Stimulated activated CD4-positive, alpha-beta T cell treated with anti-CD3 and anti-CD28 coated beads, Interleukin-1b, Interleukin-23, amount 100 ng/mL, for 1 hour (primary cell): ENCODE results near the gene TRIM45.
"Not testable (repeated sequence)": the region's sequence is repeated elsewhere in the genome, so short reads cannot be mapped to it uniquely, and the experiment has no call there.

Experiments
- DNase-seq, 2 donors: peaks; one replicate each; pipeline ENCODE4 v3.0.0-alpha.2; 2020; ENCODE audit warnings: low read depth in 2 of 2

The TRIM45 gene

GRCh38 chr1:117101858-117102257, 19.7 kb downstream of the TRIM45 start:
- not testable (repeated sequence) for DNase-seq

DNA sequence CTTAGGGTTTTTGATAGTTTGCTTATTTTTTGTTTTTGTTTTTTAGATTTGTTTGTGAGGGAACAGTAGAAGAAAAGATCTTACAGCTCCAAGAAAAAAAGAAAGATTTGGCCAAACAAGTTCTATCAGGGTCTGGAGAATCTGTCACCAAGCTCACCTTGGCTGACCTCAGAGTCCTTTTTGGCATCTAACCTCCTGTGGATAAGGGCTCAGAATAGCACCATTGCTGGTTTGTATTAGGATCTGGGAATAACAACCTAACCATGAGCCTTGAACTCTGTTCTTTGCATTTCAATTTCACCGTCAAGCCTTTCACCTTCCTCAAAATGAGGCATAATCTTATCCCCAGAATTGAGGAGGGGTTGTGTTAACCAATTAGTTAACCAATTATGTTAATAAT, 20.2 kb downstream of the TRIM45 start:
- no peak for DNase-seq

- no peak for DNase-seq
These were observed 23.2 kb downstream of the TRIM45 start for GRCh38 chr1:117098287-117098890.

- no peak for DNase-seq
These were observed 24.1 kb downstream of the TRIM45 start for GRCh38 chr1:117097443-117097842.

- DNase-seq: no peak
These were observed 24.6 kb downstream of the TRIM45 start for GRCh38 chr1:117096951-117097408.

DNA sequence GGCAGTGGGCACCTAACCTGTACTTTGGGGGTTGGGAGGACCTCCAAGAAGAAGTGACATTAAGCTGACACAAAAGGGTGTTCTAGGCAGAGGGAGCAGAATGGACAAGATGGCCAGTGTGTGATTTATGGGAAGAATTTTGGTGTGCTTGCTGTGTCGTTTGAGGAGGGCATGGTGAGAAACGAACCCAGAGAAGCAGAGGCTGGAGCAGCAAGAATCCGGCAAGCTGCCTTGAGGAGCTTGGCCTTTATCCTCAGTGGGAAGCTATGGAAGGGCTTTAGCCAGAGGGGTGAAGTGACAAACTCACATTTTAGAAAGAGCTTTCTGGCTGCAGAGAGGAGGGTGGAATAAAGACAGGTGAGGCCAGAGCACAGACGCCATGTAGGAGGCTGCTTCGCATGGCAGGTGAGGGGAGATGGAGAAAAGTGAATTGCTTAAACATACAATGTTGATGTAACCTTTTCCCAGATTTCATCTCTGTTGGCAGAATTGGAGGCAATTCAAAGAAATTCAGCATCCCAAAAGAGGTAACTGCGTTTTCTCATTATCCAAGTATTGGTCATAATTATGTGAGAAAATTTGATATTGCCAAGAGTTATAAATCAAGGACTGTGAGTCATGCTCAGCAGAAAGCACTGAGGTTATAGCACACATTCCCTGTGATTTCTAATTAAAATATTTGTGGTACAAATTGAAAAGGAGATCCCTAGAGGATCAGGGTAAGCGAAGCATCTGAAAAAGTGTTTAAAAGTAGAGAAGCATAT, 26.5 kb downstream of the TRIM45 start:
- no peak for DNase-seq

- no peak for DNase-seq
These were observed 27.5 kb downstream of the TRIM45 start for GRCh38 chr1:117093870-117094621.

GRCh38 chr1:117093091-117093534, 28.4 kb downstream of the TRIM45 start:
- DNase-seq: no peak

DNA sequence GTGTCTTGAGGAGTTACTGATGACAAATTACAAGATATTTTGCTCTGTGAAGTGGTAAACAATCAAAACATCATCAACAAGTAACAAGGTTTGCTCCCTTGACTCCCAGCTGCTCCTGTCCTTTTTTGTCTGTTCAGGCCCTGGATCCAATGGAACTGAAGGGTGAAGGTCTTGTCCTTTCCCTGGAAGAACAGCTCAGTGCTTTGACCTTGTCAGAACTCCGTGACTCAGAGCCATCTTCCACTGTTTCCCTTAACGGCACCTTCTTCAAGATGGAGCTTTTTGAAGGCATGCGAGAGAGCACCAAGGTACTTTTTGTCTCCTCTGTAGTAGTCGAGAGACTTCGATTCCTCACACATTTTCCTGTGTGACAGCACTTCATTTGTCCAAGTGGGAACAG, 29.0 kb downstream of the TRIM45 start:
- no peak for DNase-seq

- no peak for DNase-seq
These were observed 31.6 kb downstream of the TRIM45 start for GRCh38 chr1:117089996-117090395.

GRCh38 chr1:117087686-117088085, 33.9 kb downstream of the TRIM45 start:
- no peak for DNase-seq

DNA sequence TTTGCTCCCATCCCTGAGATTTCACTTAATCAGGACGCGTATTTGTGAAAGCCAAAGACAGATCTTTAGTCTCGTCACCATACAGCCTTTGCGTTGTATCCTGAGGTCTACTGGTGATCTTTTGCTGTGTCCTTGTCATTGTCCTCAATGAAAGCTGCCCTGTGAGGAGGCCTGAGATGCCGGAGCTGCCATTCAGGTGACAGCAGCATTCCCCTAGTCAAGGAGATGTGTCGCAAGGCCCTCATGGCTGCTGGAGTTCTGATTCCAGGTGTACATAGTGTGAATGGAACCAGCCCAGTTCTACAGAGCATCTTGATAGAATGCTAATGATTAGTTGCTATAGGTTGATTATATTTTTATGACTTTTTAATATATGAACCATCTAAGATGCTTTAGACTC, 37.3 kb downstream of the TRIM45 start:
- DNase-seq: no peak

DNA sequence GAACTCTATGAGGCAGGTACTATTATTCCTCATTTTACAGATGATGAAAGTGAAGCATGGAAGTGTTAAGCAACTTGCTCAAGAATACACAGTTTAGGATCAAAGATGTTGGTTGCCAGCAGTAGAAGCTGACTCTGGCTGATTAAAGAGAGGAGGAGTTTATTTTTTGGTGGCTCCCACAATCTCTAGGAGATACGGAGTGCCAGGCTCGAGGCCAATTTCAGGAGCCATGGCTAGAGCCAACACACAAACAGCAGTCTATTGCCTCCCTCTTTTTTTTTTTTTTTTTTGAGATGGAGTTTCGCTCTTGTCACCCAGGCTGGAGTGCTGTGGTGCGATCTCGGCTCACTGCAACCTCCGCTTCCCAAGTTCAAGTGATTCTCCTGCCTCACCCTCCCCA, 41.8 kb downstream of the TRIM45 start:
- DNase-seq: no peak

- DNase-seq: no peak
These were observed 44.3 kb downstream of the TRIM45 start for GRCh38 chr1:117077267-117077666.

DNA sequence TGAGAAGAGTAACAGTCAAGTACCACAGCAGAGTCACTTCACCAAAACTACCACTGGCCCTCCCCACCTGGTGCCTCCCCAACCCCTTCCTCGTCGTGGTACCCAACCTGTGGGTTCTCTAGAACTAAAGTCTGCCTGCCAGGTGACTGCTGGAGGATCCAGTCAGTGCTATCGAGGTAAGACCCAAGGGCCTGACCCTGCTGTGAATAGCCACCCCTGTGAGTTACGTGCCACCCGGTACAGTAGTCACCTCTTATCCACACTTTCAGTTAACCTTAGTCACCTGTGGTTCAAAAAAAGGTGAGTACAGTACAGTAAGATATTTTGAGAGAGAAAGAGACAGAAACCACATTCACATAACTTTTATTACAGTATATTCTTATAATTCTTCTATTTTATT, 44.9 kb downstream of the TRIM45 start:
- DNase-seq: no peak

DNA sequence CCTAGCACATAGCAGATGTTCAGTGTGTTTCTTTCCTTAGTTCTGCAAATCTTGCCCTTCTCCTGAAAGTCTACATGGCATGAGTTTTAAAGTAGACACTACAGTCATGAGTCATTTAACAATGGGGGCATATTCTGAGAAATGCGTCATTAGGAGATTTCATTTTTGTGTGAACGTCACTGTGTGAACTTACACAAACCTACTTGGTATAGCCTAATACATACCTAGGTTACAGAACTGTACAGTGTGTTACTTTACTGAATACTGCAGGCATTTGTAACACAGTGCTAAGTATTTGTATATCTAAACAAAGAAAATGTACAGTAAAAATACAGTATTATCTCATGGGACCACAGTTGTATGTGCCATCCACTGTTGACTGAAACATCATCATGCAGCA, 51.4 kb downstream of the TRIM45 start:
- no peak for DNase-seq

GRCh38 chr1:117069220-117069844, 52.2 kb downstream of the TRIM45 start:
- DNase-seq: no peak

GRCh38 chr1:117068580-117068979, 53.0 kb downstream of the TRIM45 start:
- no peak for DNase-seq

DNA sequence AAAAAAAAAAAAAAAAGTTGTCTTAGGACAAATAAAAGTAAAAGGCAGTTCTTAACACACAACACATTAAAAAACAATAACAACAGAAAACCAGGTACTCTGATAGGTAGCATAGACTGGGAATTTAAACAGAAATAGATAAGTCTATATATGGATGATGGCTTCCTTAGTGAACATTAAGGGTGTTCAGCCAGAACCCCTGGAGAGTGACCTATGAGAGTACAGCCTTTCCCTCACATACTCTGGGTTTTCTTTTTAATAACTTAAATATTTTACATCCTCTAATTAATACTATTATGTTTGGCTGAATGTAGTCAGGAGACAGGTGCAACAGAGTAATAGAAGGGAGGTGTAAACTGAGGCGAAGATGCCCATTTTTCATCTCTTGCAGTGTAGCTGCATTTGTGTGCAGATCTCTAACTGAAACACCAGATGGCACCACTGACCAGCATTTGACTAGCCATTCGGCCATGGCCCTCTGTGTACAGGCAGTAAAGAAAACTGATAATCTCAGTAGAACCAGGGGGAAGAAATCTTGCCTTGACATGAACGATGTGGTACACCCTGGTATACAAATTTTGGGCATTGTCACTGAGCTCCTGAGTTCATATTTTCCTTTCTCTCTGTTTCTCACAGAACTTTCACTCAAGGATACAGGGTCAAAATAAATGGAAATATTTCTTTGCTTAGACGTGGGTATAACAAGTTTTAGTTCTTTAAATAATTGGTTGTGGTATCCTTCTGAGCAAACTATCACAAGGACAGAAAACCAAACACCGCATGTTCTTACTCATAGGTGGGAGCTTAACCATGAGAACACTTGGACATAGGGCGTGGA, 53.8 kb downstream of the TRIM45 start:
- no peak for DNase-seq

DNA sequence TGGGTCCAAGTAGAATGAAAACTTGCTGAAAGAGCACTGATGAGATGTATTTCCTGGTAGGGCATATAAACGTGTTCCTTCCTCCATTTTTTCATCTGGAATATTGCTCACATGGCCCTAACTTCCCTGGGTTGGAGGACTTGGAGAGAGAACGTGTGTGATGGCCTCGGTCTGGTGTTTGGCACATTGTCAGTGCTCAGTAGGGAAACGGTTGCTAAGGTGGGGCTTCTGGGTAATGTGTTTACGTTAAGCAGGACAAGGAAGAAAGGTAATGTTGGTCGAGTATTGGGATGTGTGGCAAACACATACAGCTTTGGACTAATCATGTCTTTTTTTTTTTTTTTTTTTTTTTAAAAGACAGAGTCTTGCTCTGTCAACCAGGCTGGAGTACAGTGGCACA, 55.2 kb downstream of the TRIM45 start:
- no peak for DNase-seq

DNA sequence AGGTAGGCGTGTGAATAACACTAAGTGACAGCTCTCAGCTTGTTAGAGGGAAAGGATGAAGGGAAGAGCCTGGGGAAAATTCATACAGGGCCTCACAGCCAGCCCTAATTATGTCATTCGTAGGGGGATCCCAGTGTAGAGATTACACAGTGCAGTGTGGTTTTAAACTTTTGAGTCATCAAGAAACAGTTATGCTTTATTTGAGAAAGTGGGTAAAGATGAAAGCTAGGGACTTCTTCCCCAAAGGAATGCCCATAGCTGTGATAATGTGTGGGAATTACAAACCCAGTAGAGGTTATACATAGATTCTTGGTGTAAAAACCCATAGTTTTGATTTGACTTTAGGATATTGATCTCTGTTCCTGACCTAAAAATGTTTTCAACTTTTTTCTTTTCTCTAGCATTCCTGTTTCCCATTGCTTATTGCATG, 59.5 kb downstream of the TRIM45 start:
- DNase-seq: no peak
